Cerebellar nuclear complex (tissue), 1 donor: ENCODE measurements around the gene NCR3LG1.

Source experiments
- DNase-seq, 2 experiments: peaks; one replicate each; lab custom pipeline; 2025; lab: John Stamatoyannopoulos, UW

NCR3LG1 gene

GRCh38 chr11:17371614-17372013, 20.0 kb downstream of the NCR3LG1 start:
- DNase-seq: no peak

DNA sequence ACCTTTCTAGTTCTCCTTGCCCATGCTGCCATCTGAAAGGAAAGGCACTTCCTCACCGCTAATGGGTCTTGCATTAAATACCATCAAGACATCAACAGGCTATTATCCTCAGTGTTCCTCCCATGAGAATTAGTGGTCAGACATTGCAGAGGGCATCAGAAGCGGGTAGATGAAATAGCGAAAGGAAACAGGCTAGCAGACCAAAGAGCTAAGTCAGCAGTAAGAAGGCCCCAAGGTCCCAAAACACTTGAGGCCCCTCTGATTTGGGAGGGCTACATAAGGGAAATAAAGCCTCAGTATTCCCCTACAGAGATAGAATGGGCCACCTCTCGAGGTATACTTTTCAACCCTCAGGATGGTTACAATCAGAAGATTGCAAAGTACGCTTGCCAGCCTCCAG, 23.9 kb downstream of the NCR3LG1 start:
- no peak for DNase-seq

DNA sequence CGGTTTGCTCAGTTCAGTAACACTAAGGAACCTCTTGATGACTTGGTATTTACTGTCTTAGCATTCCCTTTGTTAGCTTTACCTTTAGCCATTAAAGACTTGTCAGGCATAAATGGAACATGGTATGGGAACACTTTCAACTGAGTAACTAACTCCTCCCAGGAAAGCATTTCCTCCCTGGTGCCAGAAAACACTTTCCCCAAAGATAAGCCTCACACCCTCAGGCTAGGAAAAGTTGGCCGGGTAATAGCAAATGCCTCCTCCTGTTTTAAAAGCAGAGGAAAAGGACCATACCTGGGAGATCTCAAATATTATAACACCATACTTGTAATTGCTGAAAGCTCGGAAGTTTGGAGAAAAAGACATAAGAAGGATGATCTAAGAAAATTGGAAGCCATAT, 24.9 kb downstream of the NCR3LG1 start:
- DNase-seq: no peak

- no peak for DNase-seq
Measured at GRCh38 chr11:17378655-17379054, 27.1 kb downstream of the NCR3LG1 start.

- no peak for DNase-seq
Measured at GRCh38 chr11:17379383-17380180, 28.0 kb downstream of the NCR3LG1 start.

DNA sequence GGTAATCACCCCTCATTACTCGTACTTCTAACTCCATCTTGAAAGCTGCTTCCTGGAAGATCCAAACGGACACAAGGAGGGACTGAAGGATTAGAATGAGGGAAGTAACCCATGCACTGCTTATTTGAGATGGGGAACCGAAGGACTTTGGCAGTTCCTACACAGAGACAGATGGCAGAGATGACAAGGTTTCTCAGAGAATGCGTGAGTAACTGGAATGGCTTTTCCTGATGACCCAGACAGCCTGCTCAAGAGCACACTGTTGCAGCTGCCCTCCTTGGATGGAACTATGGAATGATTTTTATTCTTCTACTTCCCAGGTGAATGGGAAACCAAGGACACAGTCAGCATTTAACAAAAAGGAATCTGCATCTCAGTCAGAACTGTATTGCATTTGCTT, 29.6 kb downstream of the NCR3LG1 start:
- peak in 1 of 2 experiments; percentile 34 for DNase-seq

- DNase-seq: no peak
Measured at GRCh38 chr11:17382046-17382728, 30.6 kb downstream of the NCR3LG1 start.

GRCh38 chr11:17383461-17383860, 31.9 kb downstream of the NCR3LG1 start:
- DNase-seq: no peak

- DNase-seq: peak; percentile 65 to 80
Measured at GRCh38 chr11:17384002-17384511, 32.5 kb downstream of the NCR3LG1 start.

DNA sequence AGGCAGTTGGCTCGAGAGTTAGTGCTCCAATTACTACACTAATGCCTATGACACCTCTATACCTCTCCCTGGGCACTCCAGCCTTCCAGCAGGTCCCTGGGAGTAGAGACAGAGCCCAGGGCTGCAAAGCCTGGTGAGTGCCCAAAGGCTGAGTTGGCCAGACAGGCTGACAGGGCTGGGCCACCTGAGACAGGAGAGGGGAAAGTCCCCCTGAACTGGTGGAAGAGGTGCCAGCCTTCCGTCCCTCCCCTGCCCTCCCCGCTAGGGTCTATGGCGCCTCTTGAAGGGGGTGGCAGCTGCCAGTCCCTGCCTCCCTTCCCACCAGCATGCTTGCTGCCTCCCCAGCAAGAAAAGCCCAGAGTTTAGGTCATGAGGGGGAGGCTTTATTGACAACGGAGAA, 33.9 kb downstream of the NCR3LG1 start:
- DNase-seq: no peak

DNA sequence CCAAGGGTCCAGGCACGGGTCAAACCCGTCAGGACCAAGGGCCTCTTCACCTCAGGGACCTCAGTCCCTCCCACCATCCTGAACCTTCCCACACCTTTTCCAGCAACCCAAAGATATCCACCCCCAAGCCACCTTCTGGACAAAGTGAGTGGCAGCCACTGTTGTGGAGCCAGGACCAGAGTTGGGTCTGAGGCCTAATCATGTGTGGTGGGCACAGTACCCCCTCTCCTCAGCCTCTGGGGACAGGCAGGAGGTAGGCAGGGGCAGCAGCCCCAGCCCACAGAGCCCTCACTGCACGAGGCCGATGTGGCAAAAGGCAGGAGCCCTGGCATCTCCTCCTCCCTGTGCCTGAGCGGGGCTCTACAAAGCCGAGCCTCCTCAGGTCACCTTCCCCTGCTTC, 34.3 kb downstream of the NCR3LG1 start:
- DNase-seq: no peak

GRCh38 chr11:17386331-17387084, 34.9 kb downstream of the NCR3LG1 start:
- DNase-seq: peak; percentile 91 to 94

- DNase-seq: no peak
Measured at GRCh38 chr11:17387254-17387653, 35.7 kb downstream of the NCR3LG1 start.

- DNase-seq: no peak
Measured at GRCh38 chr11:17387811-17388210, 36.2 kb downstream of the NCR3LG1 start.

DNA sequence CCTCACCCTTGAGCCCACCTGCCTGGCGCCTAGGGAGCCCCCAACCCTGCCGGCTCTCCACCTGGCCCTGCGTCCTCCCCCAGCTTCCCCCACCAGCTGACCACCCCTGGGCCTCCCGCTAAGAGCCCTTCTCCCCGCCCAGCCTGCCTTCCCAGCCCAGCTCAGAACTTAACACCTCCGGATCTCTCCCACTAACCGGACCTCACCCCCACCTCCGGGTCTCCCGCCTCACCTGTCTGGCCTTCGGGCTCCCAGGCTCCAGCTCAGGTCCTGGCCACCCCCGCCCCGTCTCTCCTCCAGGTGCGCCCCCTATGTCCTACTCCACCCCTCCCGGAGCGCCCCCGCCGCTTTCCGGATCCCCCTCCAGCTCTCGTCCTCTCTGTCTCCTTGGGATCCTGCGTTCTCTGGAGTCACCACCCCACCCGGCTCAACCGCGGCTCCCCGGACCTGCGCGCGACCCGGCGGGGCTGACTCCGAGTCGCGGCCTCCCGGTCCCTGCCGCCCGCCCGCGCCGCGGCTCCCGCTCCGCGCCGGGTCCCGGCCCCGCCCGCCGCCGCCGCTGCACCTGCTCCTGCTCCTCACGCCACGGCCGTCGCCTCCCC, 37.1 kb downstream of the NCR3LG1 start, which contains the start of gene KCNJ11:
Gene KCNJ11 (minus strand): TSS at position 51 of the 602 bp plus-strand sequence. CDS start 568 bp downstream, outside the sequence.
- DNase-seq: no peak

- peak; percentile 63 to 82 for DNase-seq
Measured at GRCh38 chr11:17389211-17389956, 37.8 kb downstream of the NCR3LG1 start.

GRCh38 chr11:17389957-17390649, 38.5 kb downstream of the NCR3LG1 start:
- DNase-seq: no peak

- DNase-seq: no peak
Measured at GRCh38 chr11:17391493-17392355, 40.1 kb downstream of the NCR3LG1 start.

DNA sequence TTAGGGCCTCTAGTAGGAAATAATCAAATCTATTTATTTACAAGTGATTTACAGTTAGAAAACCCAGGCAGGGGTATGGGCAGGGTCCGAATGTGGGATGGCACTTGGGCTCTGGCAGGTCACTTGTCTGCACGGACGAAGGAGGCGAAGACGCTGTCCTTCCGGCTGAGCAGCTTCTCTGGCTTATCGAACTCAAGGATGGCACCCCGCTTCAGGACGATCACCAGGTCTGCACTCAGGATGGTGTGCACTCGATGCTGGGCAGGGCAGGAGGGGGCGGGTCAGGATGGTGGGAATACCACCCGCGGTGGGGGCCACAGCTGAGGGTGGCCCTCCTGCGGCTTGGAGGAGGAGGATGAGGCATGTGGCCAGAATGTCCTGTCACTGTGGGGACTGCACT, 41.3 kb downstream of the NCR3LG1 start:
- DNase-seq: no peak

DNA sequence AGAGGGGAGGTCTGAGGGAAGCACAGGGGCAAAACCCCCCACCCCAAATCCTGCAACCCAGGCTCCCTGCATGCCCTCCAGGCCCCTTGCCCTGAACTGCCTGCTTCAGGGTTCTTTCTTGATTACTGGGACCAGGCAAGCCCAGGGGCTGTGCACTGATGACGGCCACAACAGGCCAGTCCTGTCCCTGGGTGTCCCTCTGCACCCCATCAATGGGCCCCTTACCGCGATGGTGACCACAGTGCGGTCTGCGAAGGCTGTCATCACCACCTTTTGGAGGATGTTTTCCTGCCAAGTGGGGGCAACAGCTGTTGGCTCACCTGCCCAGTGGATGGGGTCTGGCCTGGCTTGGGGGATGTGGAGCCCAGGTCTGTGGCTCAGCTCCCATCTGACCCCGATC, 41.9 kb downstream of the NCR3LG1 start:
- no peak for DNase-seq
